Myocyte (in vitro differentiated cells): ENCODE results near the gene MAP3K13. TPM values are rescaled to one million over a fixed set of nuclear protein-coding genes. Genes with fewer than 3 reads are reported as not detected.
"Not testable (repeated sequence)": the region's sequence is repeated elsewhere in the genome, so short reads cannot be mapped to it uniquely, and the experiment has no call there.

ENCODE experiments used
- DNase-seq: peaks from one replicate; pipeline ENCODE4 v3.0.0-alpha.2; 2012; ENCODE audit warnings: low read depth
- total RNA-seq: library from RNA; depleted of rRNA; stranded (reverse); fragments of >200 nt; gene quantifications from 2 replicates; pipeline ENCODE4 v1.2.3, GENCODE V29; 2014

The MAP3K13 gene
- total RNA-seq, 1 donor from 2014 or later, result 12.1 TPM

GRCh38 chr3:185397676-185398075 is 34.7 kb downstream of the MAP3K13 start:
- peak; percentile 5 for DNase-seq

- no peak for DNase-seq
Measured at GRCh38 chr3:185399737-185400667, 37.1 kb downstream of the MAP3K13 start.

DNA sequence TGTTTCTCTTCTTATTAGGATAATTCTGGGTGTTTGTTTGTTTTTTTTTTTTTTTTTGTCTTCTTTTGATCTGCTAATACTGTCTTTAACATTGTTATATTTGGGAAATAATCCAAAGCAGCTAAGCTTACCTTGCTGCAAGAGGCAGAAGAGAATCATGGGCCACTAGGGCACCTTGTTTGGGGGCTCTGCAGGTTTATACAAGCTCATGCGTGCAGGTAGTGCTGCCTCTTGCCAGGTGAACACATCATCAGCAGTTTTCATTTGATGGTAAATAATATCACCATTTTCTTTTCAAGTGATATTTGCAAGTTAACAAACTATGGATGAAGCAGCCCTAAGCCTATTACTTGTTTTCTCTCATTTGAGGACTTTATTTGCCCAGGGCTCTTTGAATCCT is 37.9 kb downstream of the MAP3K13 start:
- no peak for DNase-seq

DNA sequence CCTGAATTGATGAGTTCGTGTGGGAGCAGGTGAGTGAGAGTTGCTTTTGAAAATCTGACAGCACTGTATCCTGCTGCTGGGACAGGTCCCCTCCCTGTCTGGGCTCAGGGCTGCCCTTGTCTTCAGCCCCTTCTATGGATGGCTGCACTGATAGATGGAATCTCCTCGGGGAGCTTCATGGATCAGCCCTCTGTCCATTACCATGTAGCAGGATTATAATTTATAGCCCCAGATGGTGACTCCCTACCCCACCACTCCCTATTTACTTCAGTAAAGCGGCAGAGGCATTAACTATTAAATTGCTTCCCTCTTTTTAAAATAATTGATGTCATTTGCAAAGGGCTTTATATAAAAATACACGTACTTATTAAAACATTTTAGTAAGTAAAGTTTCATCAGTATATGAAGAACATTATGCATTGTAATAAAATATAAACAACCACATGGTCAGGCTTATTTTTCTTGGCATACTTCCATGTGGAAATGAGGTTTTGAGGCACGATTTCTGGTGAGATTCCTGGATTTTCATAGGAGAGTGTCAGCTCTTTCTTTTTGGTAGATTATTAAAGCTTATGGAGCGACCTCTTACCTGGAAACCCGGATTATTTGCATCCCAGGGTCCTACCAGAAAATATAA is 38.5 kb downstream of the MAP3K13 start:
- DNase-seq, result peak; percentile 16

DNA sequence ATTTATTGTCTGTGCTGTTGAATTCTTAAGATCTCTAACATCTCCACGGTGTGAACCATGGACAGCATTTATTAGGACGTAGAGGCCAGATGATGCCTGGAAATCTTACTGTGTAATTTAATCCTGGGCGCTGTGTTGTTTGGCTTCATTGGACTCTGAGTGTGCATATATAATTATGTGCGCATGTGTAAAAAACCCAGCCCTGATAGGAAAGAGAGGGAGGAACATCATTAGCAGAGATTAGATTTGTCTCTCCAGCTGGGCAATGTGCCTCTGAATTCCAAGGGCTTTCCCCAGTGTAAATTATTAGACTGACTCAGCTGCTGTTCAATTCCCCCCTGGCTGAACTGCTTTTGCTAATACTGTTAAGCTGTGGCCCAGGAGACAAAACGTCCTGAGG is 39.6 kb downstream of the MAP3K13 start:
- peak; percentile 20 for DNase-seq

- no peak for DNase-seq
Measured at GRCh38 chr3:185403002-185403401, 40.1 kb downstream of the MAP3K13 start.

DNA sequence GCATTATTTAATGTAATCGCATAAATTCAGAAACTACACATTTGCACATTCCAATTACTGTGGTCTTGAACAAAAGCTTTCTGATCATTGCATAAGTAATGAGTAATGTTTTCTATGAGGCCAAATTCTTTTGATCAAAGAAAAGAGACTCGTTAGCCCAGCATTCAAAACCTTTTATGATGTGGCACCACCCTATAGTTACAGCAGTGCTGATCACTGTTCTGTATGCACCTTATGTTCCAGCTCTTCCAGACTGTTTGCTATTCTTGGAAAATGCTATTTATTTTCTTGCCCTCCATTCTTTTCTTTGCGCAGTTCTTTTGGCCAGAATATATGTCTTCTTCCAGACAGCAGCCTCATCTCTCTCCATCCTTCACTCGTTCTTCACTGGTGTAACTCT is 42.3 kb downstream of the MAP3K13 start:
- DNase-seq, result no peak

DNA sequence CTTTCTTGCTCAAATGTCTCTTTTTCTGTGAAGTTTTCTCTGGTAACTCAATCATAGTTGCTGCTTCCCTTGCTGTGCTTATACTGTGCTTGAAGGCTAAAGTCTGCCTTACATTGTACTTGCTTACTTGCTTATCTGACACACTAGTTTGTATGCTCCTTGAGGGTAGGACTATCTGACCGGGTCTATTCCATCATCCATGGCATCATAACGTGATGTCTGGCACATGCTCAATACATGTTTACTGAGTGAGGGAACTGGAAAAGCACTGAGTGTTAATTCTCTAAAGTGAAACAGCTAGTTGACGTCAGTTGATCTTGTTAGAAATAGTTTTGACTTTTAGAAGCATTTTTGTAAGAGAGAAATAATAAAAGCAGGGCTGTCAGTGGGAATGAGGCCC is 42.7 kb downstream of the MAP3K13 start:
- no peak for DNase-seq

- DNase-seq, result no peak
Measured at GRCh38 chr3:185406121-185406620, 43.2 kb downstream of the MAP3K13 start.

DNA sequence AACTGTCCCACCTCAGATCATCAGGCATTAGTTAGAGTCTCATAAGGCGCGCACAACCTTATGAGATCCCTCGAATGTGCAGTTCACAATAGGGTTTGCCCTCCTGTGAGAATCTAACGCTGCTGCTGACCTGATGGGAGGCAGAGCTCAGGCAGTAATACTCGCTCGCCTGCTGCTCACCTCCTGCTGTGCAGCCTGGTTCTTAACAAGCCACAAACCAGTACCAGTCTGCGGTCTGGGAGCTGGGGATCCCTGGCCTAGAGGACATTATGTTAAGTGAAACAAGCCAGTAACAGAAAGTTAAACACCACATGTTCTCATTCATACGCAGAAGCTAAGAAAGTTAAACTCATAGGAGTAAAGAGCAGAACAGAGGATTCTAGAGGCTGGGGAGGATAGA is 47.0 kb downstream of the MAP3K13 start:
- no peak for DNase-seq

GRCh38 chr3:185411133-185411532 is 48.2 kb downstream of the MAP3K13 start:
- DNase-seq, result no peak

DNA sequence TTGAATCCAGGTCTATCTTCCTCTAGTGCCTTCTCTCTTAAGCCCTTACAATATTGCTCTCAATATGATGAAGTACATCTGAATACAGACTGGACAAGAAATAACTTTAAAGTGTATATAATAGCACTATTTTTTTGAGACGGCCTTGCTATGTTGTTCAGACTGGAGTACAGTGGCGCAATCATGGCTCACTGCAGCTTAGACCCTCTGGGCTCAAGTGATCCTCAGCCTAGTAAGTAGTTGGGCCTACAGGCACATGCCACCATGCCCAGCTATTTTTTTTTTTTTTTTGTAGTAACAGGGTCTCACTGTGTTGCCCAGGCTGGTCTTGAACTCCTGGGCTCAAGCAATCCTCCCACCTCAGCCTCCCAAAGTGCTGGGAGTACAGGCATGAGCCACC is 53.6 kb downstream of the MAP3K13 start:
- no peak for DNase-seq

DNA sequence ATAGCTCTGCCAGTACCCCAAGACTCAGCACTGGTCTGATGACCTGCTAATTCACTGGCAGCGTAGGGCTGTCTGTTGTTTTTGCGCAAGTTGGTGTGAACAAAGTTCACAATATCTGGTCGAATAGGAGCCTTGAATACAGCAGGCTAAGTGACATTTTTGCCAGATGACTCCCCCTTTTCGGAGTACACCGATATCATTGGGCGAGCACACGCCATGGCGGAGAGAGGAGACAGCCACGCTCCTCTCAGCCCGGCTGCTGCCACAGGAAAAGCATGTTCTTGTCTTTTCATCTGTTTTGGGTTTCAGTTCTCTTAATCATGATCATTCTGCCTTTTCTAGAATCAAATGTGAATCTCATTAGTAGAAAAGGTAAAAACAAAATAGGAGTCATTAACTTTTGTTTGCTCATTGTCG is 55.6 kb downstream of the MAP3K13 start:
- not testable (repeated sequence) for DNase-seq

DNA sequence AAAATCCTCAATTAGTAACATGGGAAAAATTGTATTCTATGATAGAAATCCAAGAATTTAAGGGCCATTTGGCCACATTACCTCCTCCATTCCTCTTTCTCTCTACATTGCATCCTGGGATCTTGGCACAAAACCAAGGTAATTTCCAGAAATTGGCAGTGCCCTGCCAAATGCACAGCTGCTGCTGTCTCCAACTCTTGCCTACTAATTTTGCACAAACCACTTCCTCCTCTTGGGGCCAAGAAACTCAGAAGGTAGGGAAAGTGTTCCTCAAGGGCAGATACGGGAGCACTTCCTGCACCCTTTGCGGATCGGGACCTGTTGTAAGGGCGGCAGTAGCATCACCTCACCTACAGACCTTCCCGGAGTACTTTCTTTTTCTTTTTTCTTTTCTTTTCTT is 57.8 kb downstream of the MAP3K13 start:
- DNase-seq, result peak; percentile 92

- DNase-seq, result no peak
Measured at GRCh38 chr3:185421577-185422232, 58.8 kb downstream of the MAP3K13 start.

DNA sequence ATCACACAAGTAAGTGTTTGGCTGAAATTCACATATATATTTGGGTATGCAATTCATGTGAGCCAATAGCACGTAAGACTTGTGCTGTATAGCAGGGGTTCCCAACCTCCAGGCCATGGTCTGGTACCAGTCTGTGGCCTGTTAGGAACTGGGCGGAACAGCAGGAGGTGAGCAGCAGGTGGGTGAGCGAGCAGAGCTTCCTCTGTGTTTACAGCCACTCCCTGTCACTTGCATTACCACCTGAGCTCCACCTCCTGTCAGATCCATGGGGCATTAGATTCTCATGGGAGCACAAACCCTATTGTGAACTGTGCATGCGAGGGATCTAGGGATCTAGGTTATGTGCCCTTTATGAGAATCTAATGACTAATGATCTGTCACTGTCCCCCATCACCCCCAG is 59.7 kb downstream of the MAP3K13 start:
- DNase-seq, result no peak

GRCh38 chr3:185423178-185423577 is 60.2 kb downstream of the MAP3K13 start:
- DNase-seq, result peak; percentile 57

DNA sequence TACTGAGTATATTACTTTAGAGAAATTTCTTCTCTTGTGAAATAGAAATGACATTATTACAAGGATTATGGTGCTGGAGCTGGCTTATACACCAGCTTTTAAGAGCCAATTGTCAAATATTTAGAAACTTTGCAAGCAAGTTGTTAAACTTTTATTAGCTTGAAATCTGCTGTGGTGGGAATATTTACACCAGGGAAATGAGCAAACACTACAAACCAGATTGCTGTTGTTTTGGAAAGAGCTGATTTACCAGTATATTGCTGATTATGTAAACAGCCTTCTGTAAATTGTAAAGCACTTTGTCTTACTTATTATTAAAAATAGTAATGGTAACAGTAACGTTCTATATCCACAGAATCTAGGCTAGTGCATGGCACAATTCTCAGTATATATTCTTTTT is 61.5 kb downstream of the MAP3K13 start:
- DNase-seq, result no peak

DNA sequence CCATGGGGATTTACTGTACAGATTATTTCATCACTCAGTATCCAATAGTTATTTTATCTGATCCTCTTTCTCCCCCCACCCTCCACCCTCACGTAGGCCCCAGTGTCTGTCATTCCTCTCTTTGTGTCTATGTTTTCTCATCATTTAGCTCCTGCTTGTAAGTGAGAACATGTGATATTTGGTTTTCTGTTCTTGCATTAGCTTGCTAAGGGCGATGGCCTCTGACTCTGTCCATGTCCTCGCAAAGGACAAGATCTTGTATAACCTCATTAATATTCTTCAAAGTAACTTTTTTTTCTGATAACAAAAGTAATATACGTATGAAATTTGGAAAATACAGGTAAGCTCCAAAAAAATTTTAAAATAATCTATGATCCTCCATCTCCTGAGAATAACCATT is 67.4 kb downstream of the MAP3K13 start:
- no peak for DNase-seq

DNA sequence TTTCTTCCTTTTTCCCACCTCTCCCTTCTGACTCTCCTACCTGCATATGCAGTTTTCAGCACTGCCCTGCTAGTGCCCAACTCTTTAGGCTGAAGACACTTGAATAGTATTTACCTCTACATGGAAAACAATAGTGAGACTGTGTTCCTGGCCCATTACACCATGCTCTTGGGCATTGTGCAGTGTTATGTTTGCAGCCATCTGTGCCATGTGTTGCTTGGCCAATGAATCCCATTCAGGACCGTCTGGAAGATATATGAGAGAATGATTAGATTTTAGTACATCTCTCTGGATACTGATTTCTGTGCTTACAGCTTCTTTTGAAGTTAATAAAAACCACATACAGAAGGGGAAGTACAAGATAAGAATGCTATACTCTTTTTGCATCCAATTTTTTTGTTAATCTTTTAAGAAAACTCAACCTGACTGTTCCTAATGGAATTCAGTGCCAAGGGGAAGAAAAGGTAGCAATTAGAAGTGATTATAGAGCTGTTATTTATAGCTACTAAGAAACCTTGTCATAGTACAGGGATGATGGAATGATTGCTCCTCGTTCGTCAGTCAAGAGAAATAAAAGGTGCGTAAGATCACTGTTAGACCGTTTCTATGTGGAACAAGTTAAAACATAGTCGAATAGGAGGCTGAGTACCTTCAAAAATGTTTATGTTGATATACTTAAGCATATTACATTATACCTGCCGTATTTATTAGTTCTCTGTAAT is 77.0 kb downstream of the MAP3K13 start:
- no peak for DNase-seq

- DNase-seq, result no peak
Measured at GRCh38 chr3:185442031-185442430, 79.1 kb downstream of the MAP3K13 start.
